Stomach (tissue), 4 donors: ENCODE measurements around the gene CYP21A2.
"Not testable (repeated sequence)": the region's sequence is repeated elsewhere in the genome, so short reads cannot be mapped to it uniquely, and the experiment has no call there.

Experiments
- CTCF ChIP-seq, 7 experiments: fragments of 450-650 bp in 4 of 7; fragments of 200-600 bp in 3 of 7; sonication (generic) in 3 of 7; IDR thresholded peaks; one replicate each; pipeline ENCODE4 v1.5.1; 2016 to 2019; ENCODE audit warnings: antibody characterized with exemption in 7 of 7, control low read depth in 2 of 7, mild to moderate bottlenecking in 1 of 7
- EP300 ChIP-seq: sonication (generic); formaldehyde crosslinking; IDR thresholded peaks from one replicate; pipeline ENCODE4 v1.6.1; 2017; ENCODE audit warnings: antibody characterized with exemption
- POLR2A ChIP-seq, 4 donors: fragments of 450-650 bp; IDR thresholded peaks; one replicate each; pipeline ENCODE4 v1.6.1; 2016; ENCODE audit warnings: antibody characterized with exemption in 4 of 4, control low read depth in 2 of 4, mild to moderate bottlenecking in 1 of 4, moderate library complexity in 1 of 4

- TF ChIP-seq CTCF (IDR thresholded peaks at IDR 0.05); EP300; POLR2A (IDR thresholded peaks at IDR 0.05): not testable (repeated sequence)
These were observed 14.4 kb downstream of the CYP21A2 start for GRCh38 chr6:32052626-32053025.
